COLO829 (cell line): ENCODE results near the gene TMEM138.

Experiments
- DNase-seq: peaks from one replicate; pipeline ENCODE4 v3.0.0; 2012; ENCODE audit warnings: low spot score

The TMEM138 gene

DNA sequence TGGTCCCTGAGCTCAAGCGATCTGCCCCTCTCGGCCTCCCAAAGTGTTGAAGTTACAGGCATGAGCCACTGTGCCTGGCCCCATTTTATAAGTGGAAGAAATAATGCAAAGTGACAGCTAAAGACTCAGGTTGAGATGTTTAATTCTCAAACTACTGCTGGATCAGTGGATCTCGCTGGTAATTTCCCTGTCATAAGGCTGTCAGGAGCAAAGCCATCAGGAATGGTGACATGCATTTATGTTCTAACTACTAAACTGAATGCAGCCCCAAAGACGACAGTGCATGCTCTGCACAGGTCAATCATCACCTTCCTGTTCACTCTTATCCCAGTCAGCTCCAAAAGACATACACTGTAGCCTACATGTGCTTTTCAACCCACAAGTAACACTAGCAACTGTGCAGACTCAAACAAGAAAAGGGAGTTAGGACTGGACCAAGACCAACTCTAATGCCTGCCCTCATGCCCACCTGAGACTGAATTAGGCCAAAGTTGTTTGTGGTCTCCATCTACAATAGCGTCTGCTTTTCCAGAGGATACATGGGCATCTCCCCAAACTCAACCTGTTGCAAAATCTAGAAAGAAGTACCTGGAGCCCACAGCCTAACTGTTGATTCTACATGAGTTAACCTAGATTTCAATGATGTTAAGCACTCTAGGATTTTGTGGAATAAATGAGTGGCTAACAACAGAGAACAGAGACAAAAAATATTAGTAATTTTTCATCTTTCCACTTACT is 45.0 kb downstream of the TMEM138 start:
- no peak for DNase-seq

- DNase-seq, result no peak
Measured at GRCh38 chr11:61411589-61411988, 49.4 kb downstream of the TMEM138 start.

GRCh38 chr11:61413496-61413895 is 51.3 kb downstream of the TMEM138 start:
- no peak for DNase-seq

DNA sequence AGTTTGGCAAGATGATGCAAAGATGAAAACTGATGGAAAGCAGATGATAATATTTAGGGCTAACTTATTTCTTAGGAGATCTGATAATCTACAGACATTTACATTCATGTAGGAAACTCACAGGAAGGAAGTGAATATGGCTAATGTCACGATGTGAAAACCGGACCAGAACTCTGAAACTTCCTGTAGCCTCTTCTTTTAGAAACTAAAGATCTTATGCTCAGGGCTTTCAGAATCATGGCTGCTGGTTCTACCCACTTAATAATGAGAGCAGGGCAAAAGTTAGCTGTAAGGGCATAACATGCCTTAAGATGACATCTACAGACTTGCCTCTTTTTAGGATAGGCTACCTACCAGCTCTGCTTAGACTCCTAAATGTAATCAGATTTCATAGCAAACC is 52.4 kb downstream of the TMEM138 start:
- DNase-seq, result no peak

DNA sequence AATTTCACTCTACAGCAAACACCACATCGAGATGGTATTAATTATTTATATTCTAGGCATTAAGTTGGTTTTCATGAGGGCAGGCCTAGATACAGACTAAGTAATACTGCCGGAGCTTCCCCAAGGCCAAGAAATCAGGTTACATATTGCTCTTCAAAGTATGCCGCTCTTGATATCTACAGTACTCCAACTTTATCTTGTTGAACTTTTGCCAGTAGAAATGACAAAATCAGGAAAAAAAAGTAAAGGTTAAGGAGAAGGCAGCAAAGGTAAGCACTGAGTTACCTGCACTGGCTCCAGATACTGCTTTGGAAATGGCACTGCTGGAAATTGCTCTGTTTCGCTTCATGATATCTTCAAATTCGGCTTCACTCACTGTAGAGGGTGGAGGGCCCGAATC is 53.2 kb downstream of the TMEM138 start:
- DNase-seq, result no peak

GRCh38 chr11:61416941-61417340 is 54.8 kb downstream of the TMEM138 start:
- no peak for DNase-seq

- DNase-seq, result no peak
Measured at GRCh38 chr11:61417670-61418069, 55.5 kb downstream of the TMEM138 start.

- no peak for DNase-seq
Measured at GRCh38 chr11:61418136-61418535, 56.0 kb downstream of the TMEM138 start.
